GM12873 (cell line): ENCODE measurements around the gene TMEM107.

Experiments used
- CTCF ChIP-seq: IDR thresholded peaks from 2 replicates; pipeline ENCODE4 v1.5.1; 2012; ENCODE audit warnings: low read depth, mild to moderate bottlenecking, moderate library complexity, low read length, control low read depth; ENCODE audit not compliant: insufficient read depth; ENCODE audit errors: missing control alignments

The TMEM107 gene

GRCh38 chr17:8220783-8221662 is 44.8 kb upstream of the TMEM107 start:
- no peak for TF ChIP-seq CTCF

- no peak for TF ChIP-seq CTCF
Observed at GRCh38 chr17:8212312-8213180, 36.4 kb upstream of the TMEM107 start.

GRCh38 chr17:8210761-8211458 is 34.7 kb upstream of the TMEM107 start:
- TF ChIP-seq CTCF: no peak

GRCh38 chr17:8209907-8210760 is 34.0 kb upstream of the TMEM107 start, which contains the start of gene AURKB:
TSS of gene AURKB (minus strand) at chr17:8210575. CDS start at chr17:8210224, 351 bp downstream.
- no peak for TF ChIP-seq CTCF

GRCh38 chr17:8206536-8206935 is 30.4 kb upstream of the TMEM107 start:
- TF ChIP-seq CTCF: no peak

- TF ChIP-seq CTCF: no peak
Observed at GRCh38 chr17:8204761-8205555, 28.8 kb upstream of the TMEM107 start.
